K562 (cell line): ENCODE measurements around the gene PSMD13. TPM values are rescaled to one million over a fixed set of nuclear protein-coding genes. Genes with fewer than 3 reads are reported as not detected.

Experiments
- ATAC-seq: fragments of 200-7000 bp; cut with Tn5 transposase; 3 replicates; pipeline ENCODE4 v1.9.1; 2020; ENCODE audit warnings: moderate library complexity
- BruUV-seq: library from RNA; stranded (reverse); fragments of 400-500 nt; replicated peaks from 2 replicates; lab custom pipeline; 2021; lab: Mats Ljungman, UMichigan
- CTCF ChIA-PET: fragments of 300-600 bp; formaldehyde crosslinking; extraction: SDS; loops from one replicate; lab custom pipeline; 2021; ENCODE audit warnings: low intra/inter-chr PET ratio; lab: Yijun Ruan, JAX
- POLR2A ChIA-PET: fragments of 300-600, 350-650 bp; sonication (Branson Sonifier 250); formaldehyde crosslinking; extraction: SDS; loops from one replicate; lab custom pipeline; 2021; ENCODE audit warnings: antibody characterized with exemption, inconsistent platforms; lab: Yijun Ruan, JAX
- DNase-seq, 4 experiments: peaks; one replicate each; pipeline versions ENCODE4 v3.0.0 to v3.0.0-alpha.2; 2011 to 2018; ENCODE audit warnings: low spot score in 3 of 4, mixed read lengths in 3 of 4; ENCODE audit errors: extremely low read depth in 1 of 4
- FAIRE-seq: peaks from 2 replicates; lab custom pipeline; 2011; peaks lifted over from hg19 to GRCh38; lab: Jason Lieb, UNC
- H2AFZ ChIP-seq: 2 replicates; pipeline ENCODE4 v1.6.0; 2011; ENCODE audit warnings: low read depth, low read length, control low read depth, inconsistent platforms
- H3K27ac ChIP-seq: fragments of 200-600 bp; 3 replicates; pipeline ENCODE4 v1.8.0; 2011; ENCODE audit warnings: low read depth, mild to moderate bottlenecking, control low read depth, inconsistent platforms, low read length, moderate library complexity, mixed read lengths; ENCODE audit errors: extremely low read depth
- H3K27me3 ChIP-seq, 2 experiments: fragments of 300-600 bp in 1 of 2; 2 replicates in 1 of 2; 3 replicates in 1 of 2; pipeline versions ENCODE4 v1.6.0 to v1.8.0; 2011; ENCODE audit warnings: inconsistent platforms in 2 of 2, low read length in 2 of 2, mild to moderate bottlenecking in 1 of 2, mixed read lengths in 1 of 2, moderate library complexity in 1 of 2; ENCODE audit not compliant: control insufficient read depth in 2 of 2, insufficient read depth in 2 of 2
- H3K36me3 ChIP-seq: fragments of 300-600 bp; 3 replicates; pipeline ENCODE4 v1.8.0; 2011; ENCODE audit warnings: mild to moderate bottlenecking, low read length, inconsistent platforms; ENCODE audit not compliant: control insufficient read depth, insufficient read depth
- H3K4me1 ChIP-seq, 2 experiments: fragments of 200-600 bp in 1 of 2; replicated peaks in 1 of 2; 2 replicates in 1 of 2; 3 replicates in 1 of 2; pipeline versions ENCODE4 v1.5.1 to v1.8.0; 2011; ENCODE audit warnings: inconsistent platforms in 2 of 2, low read length in 2 of 2, mild to moderate bottlenecking in 1 of 2, mixed read lengths in 1 of 2, moderate library complexity in 1 of 2; ENCODE audit not compliant: control insufficient read depth in 2 of 2, insufficient read depth in 2 of 2
- H3K4me2 ChIP-seq: 2 replicates; pipeline ENCODE4 v1.6.1; 2011; ENCODE audit warnings: low read length, control low read depth, inconsistent platforms, mixed read lengths; ENCODE audit not compliant: insufficient read depth
- H3K4me3 ChIP-seq: fragments of 200-600 bp; sonication (generic), shearing (Covaris generic); 2 replicates; pipeline ENCODE4 v1.5.1; 2016; ENCODE audit warnings: control low read depth, inconsistent platforms
- H3K79me2 ChIP-seq: fragments of 200-600 bp; 3 replicates; pipeline ENCODE4 v1.8.0; 2011; ENCODE audit warnings: low read length, inconsistent platforms; ENCODE audit not compliant: control insufficient read depth, insufficient read depth
- H3K9ac ChIP-seq, 2 experiments: 2 replicates each; pipeline versions ENCODE4 v1.6.0 to v1.6.1; 2011; ENCODE audit warnings: low read depth in 2 of 2, low read length in 2 of 2, control low read depth in 1 of 2, inconsistent platforms in 1 of 2, mild to moderate bottlenecking in 1 of 2, mixed read lengths in 1 of 2; ENCODE audit not compliant: insufficient read depth in 1 of 2
- H3K9me1 ChIP-seq: one replicate; pipeline ENCODE4 v1.6.0; 2011; ENCODE audit warnings: inconsistent platforms, mild to moderate bottlenecking, low read length, moderate library complexity; ENCODE audit not compliant: control insufficient read depth, insufficient read depth
- H3K9me3 ChIP-seq: replicated peaks from 2 replicates; pipeline ENCODE4 v1.5.1; 2011; ENCODE audit warnings: low read depth, low read length, inconsistent platforms; ENCODE audit not compliant: control insufficient read depth, insufficient read depth
- H4K20me1 ChIP-seq: replicated peaks from 2 replicates; pipeline ENCODE4 v1.6.1; 2011; ENCODE audit warnings: low read length, inconsistent platforms, mixed read lengths; ENCODE audit not compliant: control insufficient read depth, insufficient read depth
- ARID3B ChIP-seq: fragments of 250-450 bp; sonication (Bioruptor Pico); IDR thresholded peaks from 2 replicates; pipeline ENCODE4 v1.4.0; 2020; ENCODE audit warnings: borderline replicate concordance
- ATF2 ChIP-seq: sonication (generic); formaldehyde crosslinking; IDR thresholded peaks from 2 replicates; pipeline ENCODE4 v1.8.1; 2022; ENCODE audit warnings: missing genetic modification reagents
- ELF2 ChIP-seq: fragments of 250-450 bp; sonication (Bioruptor Pico); IDR thresholded peaks from 2 replicates; pipeline ENCODE4 v1.5.0; 2021; ENCODE audit warnings: mild to moderate bottlenecking
- HEY1 ChIP-seq: fragments of 250-450 bp; sonication (Bioruptor Pico); IDR thresholded peaks from 2 replicates; pipeline ENCODE4 v1.5.0; 2020; ENCODE audit warnings: mild to moderate bottlenecking, moderate library complexity, borderline replicate concordance
- HOMEZ ChIP-seq: fragments of 250-450 bp; sonication (Bioruptor Pico); IDR thresholded peaks from 2 replicates; pipeline ENCODE4 v1.4.0; 2020; ENCODE audit warnings: mild to moderate bottlenecking, moderate library complexity
- KAT8 ChIP-seq: fragments of 450-650 bp; IDR thresholded peaks from 2 replicates; pipeline ENCODE4 v1.6.1; 2016; ENCODE audit warnings: low read depth, mild to moderate bottlenecking
- NRF1 ChIP-seq, 2 experiments: fragments of 450-650 bp; IDR thresholded peaks in 1 of 2; conservative IDR thresholded peaks in 1 of 2; 2 replicates each; pipeline ENCODE4 v1.6.1; 2014; ENCODE audit warnings: mild to moderate bottlenecking in 2 of 2
- TAF9B ChIP-seq: fragments of 450-650 bp; IDR thresholded peaks from 2 replicates; pipeline ENCODE4 v1.6.1; 2018; ENCODE audit warnings: mild to moderate bottlenecking; ENCODE audit not compliant: partially characterized antibody
- TCF15 ChIP-seq: fragments of 250-450 bp; sonication (Bioruptor Pico); IDR thresholded peaks from 2 replicates; pipeline ENCODE4 v1.8.0; 2022; ENCODE audit warnings: moderate library complexity, mild to moderate bottlenecking, inconsistent platforms
- ZNF12 ChIP-seq: sonication (generic); formaldehyde crosslinking; IDR thresholded peaks from 2 replicates; pipeline ENCODE4 v1.4.0; 2020; ENCODE audit warnings: mild to moderate bottlenecking, missing genetic modification reagents
- ZNF184 ChIP-seq: sonication (generic); formaldehyde crosslinking; IDR thresholded peaks from 2 replicates; pipeline ENCODE4 v1.5.0; 2020; ENCODE audit warnings: missing genetic modification reagents
- ZNF696 ChIP-seq: fragments of 250-450 bp; sonication (Bioruptor Pico); conservative IDR thresholded peaks from 2 replicates; pipeline ENCODE4 v1.4.0; 2020; ENCODE audit warnings: mild to moderate bottlenecking, moderate library complexity
- WGBS: fragments of 100-300 bp; shearing (Covaris generic); methylation state at CpG from one replicate; pipeline ENCODE4 v1.1.6; 2016; ENCODE audit warnings: low coverage, mixed read lengths; ENCODE audit not compliant: insufficient coverage; ENCODE audit errors: missing lambda C conversion rate; 5-methylcytosine and 5-hydroxymethylcytosine counted together
- in situ Hi-C: fragments of 300-500 bp; cut with MboI; formaldehyde crosslinking; loops from 4 replicates; pipeline ENCODE4 v1.15.0; 2018; ENCODE audit warnings: inconsistent platforms, mixed read lengths
- intact Hi-C: fragments of 100-400 bp; cut with micrococcal nuclease; formaldehyde crosslinking; loops from 2 replicates; pipeline ENCODE4 v1.14.2; 2022
- polyA plus RNA-seq, 8 experiments: library from polyadenylated mRNA; depleted of rRNA in 4 of 8; stranded (reverse) in 5 of 8; unstranded in 3 of 8; fragments of >200 nt; fragmentation: Nextera tagmentation in 2 of 8; fragmentation: Illumina TruSeq in 1 of 8; extraction: Ambion mirVana in 2 of 8; extraction: Trizol in 1 of 8; gene quantifications; 2 replicates each; pipeline versions ENCODE4 v1.2.1 to v1.2.3, GENCODE V29; 2011 to 2014; ENCODE audit warnings: inconsistent platforms in 1 of 8, missing spikeins in 1 of 8
- total RNA-seq, 7 experiments: library from RNA; depleted of rRNA in 6 of 7; stranded (reverse); fragments of >200 nt in 6 of 7; fragmentation: Illumina TruSeq in 2 of 7; extraction: Trizol in 2 of 7; gene quantifications; 2 replicates each; pipeline versions ENCODE4 v1.2.1 to v1.2.3, GENCODE V29; 2011 to 2021; ENCODE audit warnings: low replicate concordance in 1 of 7

Gene PSMD13
- total and polyA plus RNA-seq, 9 of the 15 experiments (the other 6 are each of a cell fraction or from before 2014, with no cell fraction given), result 185 to 383 (median 267) TPM

- TF ChIP-seq NRF1 (conservative IDR thresholded peaks at IDR 0.05 in 1 of 2, IDR thresholded peaks at IDR 0.05 in 1 of 2) (no peak), ZNF184 (CRISPR knock-in tag) (no peak), ARID3B (CRISPR knock-in tag) (no peak), HOMEZ (no peak), HEY1 (no peak), ATF2 (CRISPR knock-in tag) (no peak), ZNF12 (no peak), KAT8 (no peak), TCF15 (CRISPR knock-in tag) (no peak), ZNF696 (no peak), ELF2 (CRISPR knock-in tag) (no peak), TAF9B (no peak)
- 88% methylated on average over 10 of the region's 10 CpGs for WGBS
- no peak overlapping the region for H2AFZ ChIP-seq
- H3K9me3 ChIP-seq, result no peaks in the 10 kb centered on the region; the same call in 1 of the 2 replicates
- peaks cover 7 to 9% of the 10 kb centered on the region in 2 experiments; a peak in 4 of 5 replicates for H3K4me1 ChIP-seq
- no TSS peak for BruUV-seq
- in situ Hi-C loops (no loop called here), intact Hi-C loops (no loop called here)
- no peak overlapping the region for H3K4me3 ChIP-seq
- H3K27ac ChIP-seq, result no peak overlapping the region
- H3K9ac ChIP-seq, result 0 out of 4 replicates have a peak overlapping the region, but pooled peaks of 1 of the 2 experiments have one; percentile 13
- H3K79me2 ChIP-seq, result peaks cover 6% of the 10 kb centered on the region
- H3K27me3 ChIP-seq, result no peaks in the 10 kb centered on the region
- H3K9me1 ChIP-seq, result no peaks in the 10 kb centered on the region
- no peak for FAIRE-seq
- H4K20me1 ChIP-seq, result no peaks in the 10 kb centered on the region
- H3K36me3 ChIP-seq, result peaks cover 12% of the 10 kb centered on the region; the same call in 2 of the 3 replicates
- CTCF ChIA-PET, result no interaction called here
- POLR2A ChIA-PET, result interaction anchor here (1.0 to 1.6 kb wide), 3 partner anchors 14 to 23 kb away, joined by 3 read pairs; partner anchors contain the start of genes BET1L and RIC8A
- H3K4me2 ChIP-seq, result no peak overlapping the region
- no peak for ATAC-seq
- DNase-seq, result no peak
Observed at GRCh38 chr11:230431-230830, 6.3 kb upstream of the PSMD13 start.
